CD8-positive, alpha-beta memory T cell (primary cell): ENCODE measurements around the gene NACC2. TPM values are rescaled to one million over a fixed set of nuclear protein-coding genes. Genes with fewer than 3 reads are reported as not detected.
A peak's percentile ranks its signal among the peaks of the same experiment; 100 is the strongest.
"Not testable (repeated sequence)": the region's sequence is repeated elsewhere in the genome, so short reads cannot be mapped to it uniquely, and the experiment has no call there.

Source experiments
- CTCF ChIA-PET: fragments of 350-600 bp; sonication (Branson Sonifier 250); formaldehyde crosslinking; loops from one replicate; lab custom pipeline; 2021; ENCODE audit warnings: antibody characterized with exemption; lab: Charles Lee
- POLR2A ChIA-PET: fragments of 350-600 bp; sonication (Branson Sonifier 250); formaldehyde crosslinking; loops from one replicate; lab custom pipeline; 2021; ENCODE audit warnings: antibody characterized with exemption; lab: Charles Lee
- DNase-seq, 5 donors: peaks; one replicate each; pipeline versions ENCODE4 v3.0.0 to v3.0.0-alpha.2; 2020 to 2022; ENCODE audit warnings: mixed read lengths in 1 of 5
- H3K27ac ChIP-seq: one replicate; pipeline ENCODE4 v1.7.0; 2013; ENCODE audit warnings: low read depth, mild to moderate bottlenecking, low read length, moderate library complexity
- H3K27me3 ChIP-seq: 2 replicates; pipeline ENCODE4 v1.7.0; 2013; ENCODE audit warnings: low read length, mild to moderate bottlenecking; ENCODE audit not compliant: insufficient read depth, poor library complexity, severe bottlenecking
- H3K36me3 ChIP-seq: 2 replicates; pipeline ENCODE4 v1.7.0; 2013; ENCODE audit warnings: mild to moderate bottlenecking, low read length, moderate library complexity; ENCODE audit not compliant: insufficient read depth
- H3K4me1 ChIP-seq: 2 replicates; pipeline ENCODE4 v1.7.0; 2013; ENCODE audit warnings: mild to moderate bottlenecking, low read length, moderate library complexity; ENCODE audit not compliant: insufficient read depth
- H3K4me3 ChIP-seq: 2 replicates; pipeline ENCODE4 v1.7.0; 2013; ENCODE audit warnings: mild to moderate bottlenecking, low read length
- H3K9me3 ChIP-seq: 2 replicates; pipeline ENCODE4 v1.7.0; 2013; ENCODE audit warnings: mild to moderate bottlenecking, low read length
- H3K27ac Mint-ChIP-seq, 8 donors: one replicate each; pipeline ENCODE4 v1.8.0; 2020 to 2021; ENCODE audit warnings: mixed read lengths in 8 of 8, mild to moderate bottlenecking in 6 of 8, inconsistent platforms in 3 of 8, moderate library complexity in 3 of 8
- H3K27me3 Mint-ChIP-seq, 2 donors: one replicate each; pipeline ENCODE4 v1.8.0; 2020 to 2021; ENCODE audit warnings: mixed read lengths in 2 of 2, mild to moderate bottlenecking in 1 of 2, moderate library complexity in 1 of 2
- H3K36me3 Mint-ChIP-seq, 3 donors: one replicate each; pipeline ENCODE4 v1.8.0; 2020 to 2021; ENCODE audit warnings: mixed read lengths in 3 of 3, inconsistent platforms in 1 of 3, mild to moderate bottlenecking in 1 of 3
- H3K4me1 Mint-ChIP-seq, 3 donors: one replicate each; pipeline ENCODE4 v1.8.0; 2020 to 2021; ENCODE audit warnings: mixed read lengths in 3 of 3, inconsistent platforms in 1 of 3, mild to moderate bottlenecking in 1 of 3
- H3K4me3 Mint-ChIP-seq, 7 donors: one replicate each; pipeline ENCODE4 v1.8.0; 2020 to 2021; ENCODE audit warnings: mixed read lengths in 7 of 7, mild to moderate bottlenecking in 6 of 7, moderate library complexity in 4 of 7, inconsistent platforms in 2 of 7
- H3K9me3 Mint-ChIP-seq, 5 donors: one replicate each; pipeline ENCODE4 v1.8.0; 2020 to 2022; ENCODE audit warnings: mixed read lengths in 5 of 5, mild to moderate bottlenecking in 3 of 5, moderate library complexity in 2 of 5, inconsistent platforms in 1 of 5
- polyA plus RNA-seq: library from polyadenylated mRNA; unstranded; fragments of 300-500 nt; fragmentation: Illumina TruSeq; gene quantifications from one replicate; pipeline ENCODE4 v1.2.3, GENCODE V29; 2021
- total RNA-seq, 2 experiments: library from RNA; stranded (reverse); gene quantifications; one replicate each; pipeline ENCODE4 v1.2.3, GENCODE V29; 2021

NACC2 gene
- total and polyA plus RNA-seq, 3 experiments from 2014 or later: 2.9 to 9.1 (median 9.0) TPM

DNA sequence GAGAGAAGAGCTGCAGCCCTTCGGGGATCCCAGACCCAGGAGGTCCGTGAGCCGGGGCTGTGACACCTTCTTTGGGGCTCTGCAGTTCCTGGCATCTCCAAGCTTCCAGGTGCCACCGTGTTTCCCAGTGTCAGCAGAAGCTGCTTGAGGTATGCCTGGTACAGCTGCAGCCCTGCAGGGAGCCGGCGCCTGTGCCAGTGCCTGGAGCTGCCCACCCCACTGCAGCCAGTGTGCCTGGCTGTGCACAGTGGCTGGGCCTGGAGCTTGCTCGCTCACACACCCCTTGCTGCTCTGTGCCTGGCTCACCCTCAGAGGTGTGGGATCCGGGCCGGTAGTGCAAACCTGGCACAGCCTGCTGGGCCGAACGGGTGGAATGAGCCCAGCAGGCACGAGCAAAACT is 65.5 kb downstream of the NACC2 start:
- H3K27ac ChIP-seq: no peak overlapping the region
- no peaks in the 10 kb centered on the region for H3K27me3 ChIP-seq
- H3K9me3 ChIP-seq: no peaks in the 10 kb centered on the region
- Mint-ChIP-seq H3K27ac (no peak overlapping the region), H3K36me3 (peaks cover 11 to 26% (median 15%) of the 10 kb centered on the region in 3 donors), H3K4me3 (no peak overlapping the region), H3K27me3 (peaks cover 0 to 1% of the 10 kb centered on the region in 2 donors), H3K9me3 (no peaks in the 10 kb centered on the region), H3K4me1 (peaks cover 2 to 11% (median 10%) of the 10 kb centered on the region in 3 donors)
- ChIA-PET CTCF (interaction anchor here (1.1 kb wide), 1 partner anchor 51 kb away, joined by 3 read pairs; no protein-coding TSS in a partner anchor), POLR2A (no interaction called here)
- DNase-seq: no peak
- no peaks in the 10 kb centered on the region for H3K36me3 ChIP-seq
- H3K4me1 ChIP-seq: no peaks in the 10 kb centered on the region
- H3K4me3 ChIP-seq: no peak overlapping the region

DNA sequence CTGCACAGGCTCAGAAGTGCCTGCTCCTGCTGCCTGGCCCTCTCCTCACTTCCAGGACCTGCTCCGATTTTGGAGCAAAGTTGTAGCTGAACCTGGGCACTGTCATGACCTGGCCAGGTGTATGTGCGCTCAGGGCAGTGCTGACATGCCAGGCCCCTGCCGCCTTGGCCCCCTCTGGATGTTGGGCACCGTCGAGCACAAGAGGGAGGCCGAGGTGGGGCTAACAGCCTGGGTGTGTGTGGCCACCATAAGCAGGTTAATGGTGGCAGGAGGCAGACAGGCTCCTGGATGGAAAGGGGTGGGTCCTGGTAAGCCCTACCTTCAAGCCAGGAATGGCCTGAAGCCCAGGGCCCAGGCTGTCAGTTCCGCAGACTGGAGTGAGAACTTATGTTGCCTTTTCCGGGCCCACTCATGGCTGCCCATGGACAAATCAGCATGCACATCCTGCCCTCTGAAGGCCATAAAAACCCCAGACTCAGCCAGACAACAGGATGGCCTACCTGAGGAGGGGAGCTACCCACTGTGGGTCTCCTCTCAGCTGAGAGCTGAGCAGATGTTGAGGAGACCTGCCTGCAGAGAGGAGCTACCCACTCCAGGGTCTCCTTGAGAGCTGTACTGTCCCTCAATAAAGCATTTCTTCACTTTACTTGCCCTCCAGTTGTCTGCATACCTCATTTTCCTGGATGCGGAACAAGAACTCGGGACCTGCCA is 66.2 kb downstream of the NACC2 start:
- Histone ChIP-seq H3K4me3 (no peak overlapping the region), H3K4me1 (no peaks in the 10 kb centered on the region), H3K9me3 (no peaks in the 10 kb centered on the region), H3K36me3 (no peaks in the 10 kb centered on the region), H3K27ac (no peak overlapping the region), H3K27me3 (no peaks in the 10 kb centered on the region)
- H3K27ac Mint-ChIP-seq: no peak overlapping the region
- H3K4me1 Mint-ChIP-seq: peaks cover 0 to 11% (median 10%) of the 10 kb centered on the region in 3 donors
- no peak overlapping the region for H3K4me3 Mint-ChIP-seq
- DNase-seq: no peak
- POLR2A ChIA-PET: no interaction called here
- peaks cover 0 to 1% of the 10 kb centered on the region in 2 donors for H3K27me3 Mint-ChIP-seq
- CTCF ChIA-PET: interaction anchor here (1.1 kb wide), 1 partner anchor 50 kb away, joined by 3 read pairs; no protein-coding TSS in a partner anchor
- H3K36me3 Mint-ChIP-seq: peaks cover 10 to 26% (median 11%) of the 10 kb centered on the region in 3 donors
- no peaks in the 10 kb centered on the region for H3K9me3 Mint-ChIP-seq

DNA sequence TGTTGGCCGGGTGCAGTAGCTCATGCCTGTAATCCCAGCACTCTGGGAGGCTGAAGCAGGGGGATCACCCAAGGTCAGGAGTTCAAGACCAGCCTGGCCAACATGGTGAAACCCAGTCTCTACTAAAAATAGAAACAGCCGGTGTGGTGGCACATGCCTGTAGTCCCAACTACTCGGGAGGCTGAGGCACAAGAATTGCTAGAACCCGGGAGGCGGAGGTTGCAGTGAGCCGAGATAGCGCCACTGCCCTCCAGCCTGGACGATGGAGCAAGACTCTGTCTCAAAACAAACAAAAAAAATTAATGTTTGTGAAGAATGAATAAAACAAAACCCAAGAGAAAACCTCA is 68.2 kb downstream of the NACC2 start:
- H3K27ac Mint-ChIP-seq, H3K4me3 ChIP-seq, H3K4me3 Mint-ChIP-seq, POLR2A ChIA-PET, H3K36me3 ChIP-seq, H3K27me3 Mint-ChIP-seq, CTCF ChIA-PET, H3K27ac ChIP-seq, H3K27me3 ChIP-seq, H3K9me3 ChIP-seq, DNase-seq, H3K9me3 Mint-ChIP-seq, H3K4me1 ChIP-seq: not testable (repeated sequence)
- Mint-ChIP-seq H3K4me1 (peaks cover 2 to 13% (median 10%) of the 10 kb centered on the region in 3 donors), H3K36me3 (peaks cover 6 to 20% (median 10%) of the 10 kb centered on the region in 3 donors)

DNA sequence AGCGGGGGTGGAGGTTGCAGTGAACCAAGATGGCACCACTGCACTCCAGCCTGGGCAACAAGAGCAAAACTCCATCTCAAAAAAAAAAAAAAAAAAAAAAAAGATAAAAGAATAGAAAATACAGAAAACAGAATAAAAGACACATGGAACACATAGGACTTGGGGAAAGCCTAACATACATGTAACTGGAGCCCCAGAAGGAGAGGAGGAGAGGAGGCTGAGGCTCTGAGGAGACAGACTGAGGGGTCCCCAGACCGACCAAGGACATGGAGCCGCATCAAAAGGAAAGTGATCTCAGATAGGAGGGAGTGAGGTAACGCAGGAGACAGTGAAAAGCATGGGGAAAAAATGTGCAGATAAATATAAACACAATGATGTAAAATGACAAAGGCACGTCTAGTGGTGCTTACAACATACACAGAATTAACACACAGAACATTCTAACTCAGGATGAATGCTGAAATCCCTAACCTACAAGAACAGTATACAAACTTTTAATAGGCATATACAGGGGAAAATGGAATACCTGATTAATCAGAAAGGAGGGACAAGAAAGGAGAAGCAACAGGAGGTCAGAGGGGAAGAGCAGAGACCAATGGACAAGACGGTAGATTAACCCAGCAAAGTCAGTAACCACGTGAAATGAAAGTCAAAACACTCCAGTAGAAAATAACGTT is 68.7 kb downstream of the NACC2 start:
- ChIA-PET CTCF (interaction anchor here (0.7 kb wide), 1 partner anchor 99 kb away, joined by 3 read pairs; no protein-coding TSS in a partner anchor), POLR2A (no interaction called here)
- peaks cover 6 to 23% (median 10%) of the 10 kb centered on the region in 3 donors for H3K36me3 Mint-ChIP-seq
- no peaks in the 10 kb centered on the region for H3K27me3 ChIP-seq
- peaks cover 5 to 18% (median 10%) of the 10 kb centered on the region in 3 donors for H3K4me1 Mint-ChIP-seq
- H3K9me3 ChIP-seq: no peaks in the 10 kb centered on the region
- H3K4me1 ChIP-seq: no peaks in the 10 kb centered on the region
- no peak for DNase-seq
- H3K36me3 ChIP-seq: no peaks in the 10 kb centered on the region
- H3K27ac ChIP-seq: no peak overlapping the region
- peaks cover 0 to 1% (median 0%) of the 10 kb centered on the region in 5 donors for H3K9me3 Mint-ChIP-seq
- H3K27ac Mint-ChIP-seq: no peak overlapping the region
- peaks cover 0 to 1% of the 10 kb centered on the region in 2 donors for H3K27me3 Mint-ChIP-seq
- H3K4me3 Mint-ChIP-seq: no peak overlapping the region
- H3K4me3 ChIP-seq: no peak overlapping the region

DNA sequence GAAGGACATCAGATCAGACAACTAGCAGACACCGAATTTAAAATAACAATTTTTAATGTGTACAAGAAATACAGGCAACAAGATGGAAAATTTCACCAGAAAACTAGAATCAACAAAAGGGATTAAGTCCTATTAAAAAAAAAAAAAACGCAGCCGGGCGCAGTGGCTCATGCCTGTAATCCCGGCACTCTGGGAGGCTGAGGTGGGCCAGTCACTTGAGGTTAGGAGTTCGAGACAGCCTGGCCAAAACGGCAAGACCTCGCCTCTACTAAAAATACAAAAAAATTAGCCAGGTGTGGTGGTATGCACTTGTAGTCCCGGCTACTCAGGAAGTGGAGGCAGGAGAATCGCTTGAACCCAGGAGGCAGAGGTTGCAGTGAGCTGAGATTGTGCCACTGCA is 69.6 kb downstream of the NACC2 start:
- H3K27ac Mint-ChIP-seq: peak overlapping the region in 1 of 8 donors; percentile 11
- H3K4me3 Mint-ChIP-seq: no peak overlapping the region
- peaks cover 9 to 23% (median 12%) of the 10 kb centered on the region in 3 donors for H3K4me1 Mint-ChIP-seq
- Histone ChIP-seq H3K27ac (no peak overlapping the region), H3K9me3 (no peaks in the 10 kb centered on the region), H3K4me3 (no peak overlapping the region), H3K27me3 (no peaks in the 10 kb centered on the region), H3K36me3 (no peaks in the 10 kb centered on the region), H3K4me1 (no peaks in the 10 kb centered on the region)
- no peak for DNase-seq
- ChIA-PET CTCF (interaction anchor here (0.7 kb wide), 1 partner anchor 100 kb away, joined by 3 read pairs; no protein-coding TSS in a partner anchor), POLR2A (no interaction called here)
- H3K27me3 Mint-ChIP-seq: peaks cover 0 to 1% of the 10 kb centered on the region in 2 donors
- peaks cover 5 to 20% (median 8%) of the 10 kb centered on the region in 3 donors for H3K36me3 Mint-ChIP-seq
- H3K9me3 Mint-ChIP-seq: peaks cover 0 to 1% (median 0%) of the 10 kb centered on the region in 5 donors

DNA sequence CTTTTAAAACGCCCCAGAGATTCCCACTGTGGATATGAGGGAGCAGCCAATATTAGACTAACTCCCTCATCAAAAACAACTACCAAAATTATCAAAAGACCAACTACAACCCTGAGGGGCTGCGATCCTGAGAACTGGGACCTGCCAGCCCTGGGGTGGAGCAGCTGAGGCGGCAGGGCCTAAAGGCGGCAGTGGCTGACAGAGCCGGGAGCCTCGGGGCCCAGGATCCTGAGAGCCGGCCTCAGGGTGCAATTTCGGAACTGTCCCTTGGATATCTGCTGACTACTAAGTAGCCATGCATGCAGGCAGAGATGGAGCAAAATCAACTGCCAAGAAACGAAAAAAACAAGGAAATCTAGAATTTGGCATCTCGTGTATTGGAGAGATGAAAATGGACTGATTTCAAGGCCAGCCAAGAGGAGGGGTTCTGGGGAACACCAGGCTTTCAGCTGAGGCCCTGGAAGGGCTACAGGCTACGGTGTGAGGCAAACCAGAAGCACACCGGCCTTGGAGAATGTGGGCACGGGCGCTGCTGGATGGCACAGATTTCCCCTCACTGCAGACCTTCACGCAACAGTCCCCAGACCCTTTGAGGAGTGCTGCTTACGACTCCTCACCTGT is 70.3 kb downstream of the NACC2 start:
- Histone ChIP-seq H3K4me3 (no peak overlapping the region), H3K27ac (no peak overlapping the region), H3K9me3 (no peaks in the 10 kb centered on the region), H3K27me3 (no peaks in the 10 kb centered on the region), H3K4me1 (no peaks in the 10 kb centered on the region), H3K36me3 (no peaks in the 10 kb centered on the region)
- no peak for DNase-seq
- POLR2A ChIA-PET: no interaction called here
- H3K9me3 Mint-ChIP-seq: peaks cover 0 to 1% (median 0%) of the 10 kb centered on the region in 5 donors
- H3K4me3 Mint-ChIP-seq: no peak overlapping the region
- CTCF ChIA-PET: no interaction called here
- H3K27me3 Mint-ChIP-seq: peaks cover 0 to 1% of the 10 kb centered on the region in 2 donors
- peaks cover 5 to 17% (median 9%) of the 10 kb centered on the region in 3 donors for H3K36me3 Mint-ChIP-seq
- H3K27ac Mint-ChIP-seq: no peak overlapping the region
- H3K4me1 Mint-ChIP-seq: peaks cover 13 to 29% (median 14%) of the 10 kb centered on the region in 3 donors

DNA sequence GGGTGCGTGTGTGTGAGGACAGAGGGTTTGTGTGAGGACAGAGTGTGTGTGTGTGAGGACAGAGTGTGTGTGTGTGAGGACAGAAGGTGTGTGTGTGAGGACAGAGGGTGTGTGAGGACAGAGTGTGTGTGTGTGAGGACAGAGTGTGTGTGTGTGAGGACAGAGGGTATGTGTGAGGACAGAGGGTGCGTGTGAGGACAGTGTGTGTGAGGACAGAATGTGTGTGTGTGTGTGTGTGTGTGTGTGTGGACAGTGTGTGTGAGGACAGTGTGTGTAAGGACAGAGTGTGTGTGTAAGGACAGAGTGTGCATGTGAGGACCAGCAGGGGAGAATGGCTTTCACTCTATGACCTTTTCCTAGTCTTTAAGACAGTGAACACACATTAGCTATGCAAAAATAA is 70.8 kb downstream of the NACC2 start:
- Histone ChIP-seq H3K9me3 (no peaks in the 10 kb centered on the region), H3K27me3 (no peaks in the 10 kb centered on the region), H3K4me1 (no peaks in the 10 kb centered on the region), H3K4me3 (no peak overlapping the region), H3K27ac (no peak overlapping the region), H3K36me3 (no peaks in the 10 kb centered on the region)
- no peak for DNase-seq
- Mint-ChIP-seq H3K36me3 (peaks cover 5 to 16% (median 9%) of the 10 kb centered on the region in 3 donors), H3K9me3 (peaks cover 0 to 1% (median 0%) of the 10 kb centered on the region in 5 donors), H3K27me3 (peaks cover 0 to 1% of the 10 kb centered on the region in 2 donors), H3K4me1 (peaks cover 13 to 30% (median 14%) of the 10 kb centered on the region in 3 donors), H3K4me3 (no peak overlapping the region), H3K27ac (no peak overlapping the region)
- ChIA-PET POLR2A (no interaction called here), CTCF (no interaction called here)
